ENCODE results near the gene CCDC38.

CCDC38 gene

GRCh38 chr12:95887311-95887710 lies 55.1 kb downstream of the CCDC38 start:
- no peak for DNase-seq
- H3K4me2 ChIP-seq (ENCODE audit: low read length): no peak overlapping the region
- no peak overlapping the region for H3K4me3 ChIP-seq (ENCODE audit: low read length)
- H4K5ac ChIP-seq (ENCODE audit: low read length): no peak overlapping the region
- no peak overlapping the region for H2BK5ac ChIP-seq (ENCODE audit: low read length)
- no peaks in the 10 kb centered on the region for H3K36me3 ChIP-seq (ENCODE audit: control insufficient read depth, insufficient read depth, low read length)
- H3K4ac ChIP-seq (ENCODE audit: low read depth, low read length): no peak overlapping the region
- H3K79me2 ChIP-seq (ENCODE audit: control insufficient read depth, insufficient read depth, low read length): no peaks in the 10 kb centered on the region
- H3K56ac ChIP-seq (ENCODE audit: low read length): no peak overlapping the region
- H3K79me1 ChIP-seq (ENCODE audit: low read length): no peaks in the 10 kb centered on the region
- no peaks in the 10 kb centered on the region for H3K4me1 ChIP-seq (ENCODE audit: control insufficient read depth, low read depth, low read length)
- no peak overlapping the region for H4K8ac ChIP-seq (ENCODE audit: low read depth, low read length)
- no peak overlapping the region for H3K9ac ChIP-seq (ENCODE audit: low read length)
- no peak overlapping the region for H2BK15ac ChIP-seq (replicated peaks; ENCODE audit: low read depth)
- no peaks in the 10 kb centered on the region for H3K27me3 ChIP-seq (ENCODE audit: insufficient read depth, low read length, poor library complexity)
- H3K27ac ChIP-seq (ENCODE audit: low read depth, low read length): no peak overlapping the region
- H2AK5ac ChIP-seq (ENCODE audit: low read length): no peak overlapping the region
- no peak overlapping the region for H3K23ac ChIP-seq (ENCODE audit: low read length)
- H3K18ac ChIP-seq (ENCODE audit: low read length): no peak overlapping the region
- WGBS (ENCODE audit: extremely low coverage, insufficient coverage, low lambda C conversion rate): no CpG with 5 or more reads among the region's 5 CpGs
- H2BK120ac ChIP-seq (ENCODE audit: low read depth, low read length): no peak overlapping the region

- Histone ChIP-seq H3K56ac (ENCODE audit: low read length) (no peak overlapping the region), H3K27ac (ENCODE audit: low read depth, low read length) (no peak overlapping the region), H3K4me2 (ENCODE audit: low read length) (no peak overlapping the region), H3K79me2 (ENCODE audit: control insufficient read depth, insufficient read depth, low read length) (no peaks in the 10 kb centered on the region), H4K5ac (ENCODE audit: low read length) (no peak overlapping the region), H3K4me3 (ENCODE audit: low read length) (no peak overlapping the region), H3K4me1 (ENCODE audit: control insufficient read depth, low read depth, low read length) (no peaks in the 10 kb centered on the region), H4K8ac (ENCODE audit: low read depth, low read length) (no peak overlapping the region), H3K9ac (ENCODE audit: low read length) (no peak overlapping the region), H3K79me1 (ENCODE audit: low read length) (no peaks in the 10 kb centered on the region), H3K23ac (ENCODE audit: low read length) (no peak overlapping the region), H3K4ac (ENCODE audit: low read depth, low read length) (no peak overlapping the region), H2BK5ac (ENCODE audit: low read length) (no peak overlapping the region), H3K36me3 (ENCODE audit: control insufficient read depth, insufficient read depth, low read length) (no peaks in the 10 kb centered on the region), H3K18ac (ENCODE audit: low read length) (no peak overlapping the region), H2AK5ac (ENCODE audit: low read length) (no peak overlapping the region), H2BK120ac (ENCODE audit: low read depth, low read length) (no peak overlapping the region), H3K27me3 (ENCODE audit: insufficient read depth, low read length, poor library complexity) (no peaks in the 10 kb centered on the region), H2BK15ac (replicated peaks; ENCODE audit: low read depth) (no peak overlapping the region)
- peak; percentile 14 for DNase-seq
- no CpG with 5 or more reads among the region's 3 CpGs for WGBS (ENCODE audit: extremely low coverage, insufficient coverage, low lambda C conversion rate)
These were observed 57.4 kb downstream of the CCDC38 start for GRCh38 chr12:95884998-95885397.

GRCh38 chr12:95882873-95883272 lies 59.5 kb downstream of the CCDC38 start:
- Histone ChIP-seq H3K9ac (ENCODE audit: low read length) (no peak overlapping the region), H3K27ac (ENCODE audit: low read depth, low read length) (no peak overlapping the region), H3K36me3 (ENCODE audit: control insufficient read depth, insufficient read depth, low read length) (no peaks in the 10 kb centered on the region), H4K8ac (ENCODE audit: low read depth, low read length) (no peak overlapping the region), H3K18ac (ENCODE audit: low read length) (no peak overlapping the region), H3K4ac (ENCODE audit: low read depth, low read length) (no peak overlapping the region), H2BK15ac (replicated peaks; ENCODE audit: low read depth) (no peak overlapping the region), H2AK5ac (ENCODE audit: low read length) (no peak overlapping the region), H3K79me1 (ENCODE audit: low read length) (no peaks in the 10 kb centered on the region), H3K56ac (ENCODE audit: low read length) (no peak overlapping the region), H3K4me1 (ENCODE audit: control insufficient read depth, low read depth, low read length) (no peaks in the 10 kb centered on the region), H3K27me3 (ENCODE audit: insufficient read depth, low read length, poor library complexity) (no peaks in the 10 kb centered on the region), H3K23ac (ENCODE audit: low read length) (no peak overlapping the region), H3K4me2 (ENCODE audit: low read length) (no peak overlapping the region), H4K5ac (ENCODE audit: low read length) (no peak overlapping the region), H2BK120ac (ENCODE audit: low read depth, low read length) (no peak overlapping the region), H3K79me2 (ENCODE audit: control insufficient read depth, insufficient read depth, low read length) (no peaks in the 10 kb centered on the region), H3K4me3 (ENCODE audit: low read length) (no peak overlapping the region), H2BK5ac (ENCODE audit: low read length) (no peak overlapping the region)
- WGBS (ENCODE audit: extremely low coverage, insufficient coverage, low lambda C conversion rate): no CpG with 5 or more reads among the region's 4 CpGs
- no peak for DNase-seq

- Histone ChIP-seq H2BK15ac (replicated peaks; ENCODE audit: low read depth) (no peak overlapping the region), H3K36me3 (ENCODE audit: control insufficient read depth, insufficient read depth, low read length) (no peaks in the 10 kb centered on the region), H3K56ac (ENCODE audit: low read length) (no peak overlapping the region), H2BK120ac (ENCODE audit: low read depth, low read length) (no peak overlapping the region), H3K4me1 (ENCODE audit: control insufficient read depth, low read depth, low read length) (no peaks in the 10 kb centered on the region), H3K4ac (ENCODE audit: low read depth, low read length) (no peak overlapping the region), H3K23ac (ENCODE audit: low read length) (no peak overlapping the region), H3K18ac (ENCODE audit: low read length) (no peak overlapping the region), H3K79me1 (ENCODE audit: low read length) (no peaks in the 10 kb centered on the region), H3K27ac (ENCODE audit: low read depth, low read length) (no peak overlapping the region), H4K8ac (ENCODE audit: low read depth, low read length) (no peak overlapping the region), H2AK5ac (ENCODE audit: low read length) (no peak overlapping the region), H3K4me3 (ENCODE audit: low read length) (no peak overlapping the region), H3K27me3 (ENCODE audit: insufficient read depth, low read length, poor library complexity) (no peaks in the 10 kb centered on the region), H3K9ac (ENCODE audit: low read length) (no peak overlapping the region), H3K79me2 (ENCODE audit: control insufficient read depth, insufficient read depth, low read length) (no peaks in the 10 kb centered on the region), H3K4me2 (ENCODE audit: low read length) (no peak overlapping the region), H2BK5ac (ENCODE audit: low read length) (no peak overlapping the region), H4K5ac (ENCODE audit: low read length) (no peak overlapping the region)
- WGBS (ENCODE audit: extremely low coverage, insufficient coverage, low lambda C conversion rate): no CpG with 5 or more reads among the region's 1 CpG
- no peak for DNase-seq
These were observed 60.3 kb downstream of the CCDC38 start for GRCh38 chr12:95882080-95882479.

GRCh38 chr12:95881331-95881955 lies 61.0 kb downstream of the CCDC38 start:
- Histone ChIP-seq H3K4me3 (ENCODE audit: low read length) (no peak overlapping the region), H3K4ac (ENCODE audit: low read depth, low read length) (no peak overlapping the region), H2BK15ac (replicated peaks; ENCODE audit: low read depth) (no peak overlapping the region), H3K9ac (ENCODE audit: low read length) (no peak overlapping the region), H4K8ac (ENCODE audit: low read depth, low read length) (no peak overlapping the region), H3K4me2 (ENCODE audit: low read length) (no peak overlapping the region), H2BK120ac (ENCODE audit: low read depth, low read length) (no peak overlapping the region), H3K18ac (ENCODE audit: low read length) (no peak overlapping the region), H3K4me1 (ENCODE audit: control insufficient read depth, low read depth, low read length) (no peaks in the 10 kb centered on the region), H3K36me3 (ENCODE audit: control insufficient read depth, insufficient read depth, low read length) (no peaks in the 10 kb centered on the region), H3K56ac (ENCODE audit: low read length) (no peak overlapping the region), H3K27ac (ENCODE audit: low read depth, low read length) (no peak overlapping the region), H3K27me3 (ENCODE audit: insufficient read depth, low read length, poor library complexity) (no peaks in the 10 kb centered on the region), H3K79me2 (ENCODE audit: control insufficient read depth, insufficient read depth, low read length) (no peaks in the 10 kb centered on the region), H2AK5ac (ENCODE audit: low read length) (no peak overlapping the region), H3K23ac (ENCODE audit: low read length) (no peak overlapping the region), H4K5ac (ENCODE audit: low read length) (no peak overlapping the region), H2BK5ac (ENCODE audit: low read length) (no peak overlapping the region), H3K79me1 (ENCODE audit: low read length) (no peaks in the 10 kb centered on the region)
- no peak for DNase-seq
- WGBS (ENCODE audit: extremely low coverage, insufficient coverage, low lambda C conversion rate): 100% methylated on average over 1 of the region's 3 CpGs

GRCh38 chr12:95880895-95881294 lies 61.5 kb downstream of the CCDC38 start:
- Histone ChIP-seq H3K9ac (ENCODE audit: low read length) (no peak overlapping the region), H2AK5ac (ENCODE audit: low read length) (no peak overlapping the region), H2BK120ac (ENCODE audit: low read depth, low read length) (no peak overlapping the region), H3K4ac (ENCODE audit: low read depth, low read length) (no peak overlapping the region), H3K27me3 (ENCODE audit: insufficient read depth, low read length, poor library complexity) (no peaks in the 10 kb centered on the region), H3K23ac (ENCODE audit: low read length) (no peak overlapping the region), H3K36me3 (ENCODE audit: control insufficient read depth, insufficient read depth, low read length) (no peaks in the 10 kb centered on the region), H3K79me2 (ENCODE audit: control insufficient read depth, insufficient read depth, low read length) (no peaks in the 10 kb centered on the region), H3K4me1 (ENCODE audit: control insufficient read depth, low read depth, low read length) (no peaks in the 10 kb centered on the region), H3K18ac (ENCODE audit: low read length) (no peak overlapping the region), H3K4me3 (ENCODE audit: low read length) (no peak overlapping the region), H3K27ac (ENCODE audit: low read depth, low read length) (no peak overlapping the region), H3K56ac (ENCODE audit: low read length) (no peak overlapping the region), H3K4me2 (ENCODE audit: low read length) (no peak overlapping the region), H2BK5ac (ENCODE audit: low read length) (no peak overlapping the region), H4K8ac (ENCODE audit: low read depth, low read length) (no peak overlapping the region), H4K5ac (ENCODE audit: low read length) (no peak overlapping the region), H3K79me1 (ENCODE audit: low read length) (no peaks in the 10 kb centered on the region), H2BK15ac (replicated peaks; ENCODE audit: low read depth) (no peak overlapping the region)
- no CpG with 5 or more reads among the region's 1 CpG for WGBS (ENCODE audit: extremely low coverage, insufficient coverage, low lambda C conversion rate)
- no peak for DNase-seq

All from mesendoderm (in vitro differentiated cells).